ENCODE results near the gene TESK1. TPM values are rescaled to one million over a fixed set of nuclear protein-coding genes. Genes with fewer than 3 reads are reported as not detected.

TESK1 gene
- total and polyA plus RNA-seq, 2 donors (not counting 1 experiment from before 2014, with no cell fraction given): 43.8 to 94.1 TPM

DNA sequence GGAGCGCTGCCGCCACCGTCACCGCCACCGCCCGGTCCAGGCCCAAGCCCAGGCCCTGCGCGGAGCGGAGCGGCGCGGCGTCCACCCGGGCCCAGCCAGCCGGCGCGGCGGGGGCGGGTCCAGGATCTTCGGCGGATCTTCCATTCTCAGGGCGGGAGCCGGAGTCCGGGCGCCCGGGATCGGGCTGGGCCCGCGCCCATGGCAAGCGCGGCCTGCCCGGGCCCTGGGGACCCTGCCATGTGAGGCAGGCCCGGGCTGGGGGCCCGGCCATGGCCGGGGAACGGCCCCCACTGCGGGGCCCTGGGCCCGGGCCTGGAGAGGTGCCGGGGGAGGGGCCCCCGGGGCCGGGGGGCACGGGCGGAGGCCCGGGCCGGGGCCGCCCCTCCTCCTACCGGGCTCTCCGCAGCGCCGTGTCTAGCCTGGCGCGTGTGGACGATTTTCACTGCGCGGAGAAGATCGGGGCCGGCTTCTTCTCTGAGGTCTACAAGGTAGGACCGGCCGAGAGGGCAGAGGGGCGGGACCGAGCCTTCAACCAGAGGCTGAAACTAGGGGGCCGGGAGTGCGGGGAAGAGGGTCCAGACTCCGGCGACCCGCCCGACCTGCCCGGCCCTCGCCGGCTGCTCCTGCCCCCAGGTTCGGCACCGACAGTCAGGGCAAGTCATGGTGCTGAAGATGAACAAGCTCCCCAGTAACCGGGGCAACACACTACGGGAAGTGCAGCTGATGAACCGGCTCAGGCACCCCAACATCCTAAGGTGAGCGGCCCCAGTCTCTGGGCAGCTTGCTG, 482 bp downstream of the TESK1 start:
- H3K4me3 ChIP-seq (ENCODE audit: control extremely low read depth in 1 of 5, extremely low read depth in 1 of 5, insufficient read depth in 1 of 5, low read depth in 2 of 5, low read length in 4 of 5): peak overlapping the region; percentile 13 to 84 (median 65)
- DNase-seq (peak; percentile 68), ATAC-seq (ENCODE audit: low read depth) (peak; percentile 1)
- no peaks in the 10 kb centered on the region for H3K9me3 ChIP-seq (ENCODE audit: control extremely low read depth in 1 of 3, control insufficient read depth in 2 of 3, insufficient read depth in 1 of 3, low read length in 2 of 3)
- peak overlapping the region; percentile 76 for H3K9ac ChIP-seq (ENCODE audit: low read length)
- peak overlapping the region; percentile 85 for H3K4me3 Mint-ChIP-seq
- H3K27me3 ChIP-seq (replicated peaks in 1 of 4; ENCODE audit: control extremely low read depth in 1 of 4, control insufficient read depth in 3 of 4, insufficient read depth in 4 of 4, low read length in 3 of 4): no peaks in the 10 kb centered on the region
- TF ChIP-seq EZH2 (IDR thresholded peaks at IDR 0.05; ENCODE audit: borderline replicate concordance, insufficient read depth, low read depth, low read length, poor library complexity, severe bottlenecking) (no peak), CTCF (IDR thresholded peaks at IDR 0.05) (no peak)
- ChIA-PET POLR2A (interaction anchor here (0.6 to 3.6 kb wide), 7 partner anchors 13 to 209 kb away, joined by 3 to 30 read pairs (median 11); partner anchors contain the start of genes CCDC107, CD72, CREB3 and HINT2), CTCF (interaction anchor here (0.9 to 3.5 kb wide), 5 partner anchors 12 to 183 kb away, joined by 3 to 49 read pairs (median 17); partner anchors contain the start of genes CCDC107, CD72 and RMRP)
- peaks cover 21 to 50% of the 10 kb centered on the region in 2 donors for H3K4me1 ChIP-seq (ENCODE audit: control insufficient read depth in 2 of 2, insufficient read depth in 2 of 2, low read length in 2 of 2)
- H3K27ac Mint-ChIP-seq: peak overlapping the region; percentile 82
- peaks cover 11 to 36% of the 10 kb centered on the region in 2 experiments for H3K36me3 ChIP-seq (replicated peaks in 1 of 2; ENCODE audit: control extremely low read depth in 1 of 2, control insufficient read depth in 1 of 2, extremely low read depth in 1 of 2, insufficient read depth in 2 of 2, low read length in 1 of 2)
- intact Hi-C loops (cut with micrococcal nuclease): no loop called here
- H3K9me3 Mint-ChIP-seq (ENCODE audit: insufficient read depth): no peaks in the 10 kb centered on the region
- peak overlapping the region; percentile 96 for H3K4me2 ChIP-seq (replicated peaks; ENCODE audit: low read depth, low read length, poor library complexity, severe bottlenecking)
- peaks cover 44% of the 10 kb centered on the region for H4K20me1 ChIP-seq (ENCODE audit: control insufficient read depth, insufficient read depth, low read length, poor library complexity, severe bottlenecking)
- no peaks in the 10 kb centered on the region for H3K27me3 Mint-ChIP-seq
- peak overlapping the region; percentile 53 to 73 for H3K27ac ChIP-seq (ENCODE audit: low read length in 2 of 2)
- under 1% methylated on average over 74 of the region's 76 CpGs for WGBS (ENCODE audit: insufficient coverage)
- H3K79me2 ChIP-seq (ENCODE audit: control insufficient read depth, insufficient read depth, low read length): peaks cover 19% of the 10 kb centered on the region
- H2AFZ ChIP-seq (ENCODE audit: insufficient read depth, low read depth, low read length, poor library complexity, severe bottlenecking): peak overlapping the region; percentile 70
- H3K4me1 Mint-ChIP-seq: peaks cover 34% of the 10 kb centered on the region

GRCh38 chr9:35606138-35606504, 1.1 kb downstream of the TESK1 start:
- H3K4me2 ChIP-seq (replicated peaks; ENCODE audit: low read depth, low read length, poor library complexity, severe bottlenecking): peak overlapping the region; percentile 96
- H3K4me3 ChIP-seq (ENCODE audit: control extremely low read depth in 1 of 5, extremely low read depth in 1 of 5, insufficient read depth in 1 of 5, low read depth in 2 of 5, low read length in 4 of 5): peak overlapping the region; percentile 13 to 84 (median 65)
- Mint-ChIP-seq H3K4me3 (peak overlapping the region; percentile 85), H3K4me1 (peaks cover 37% of the 10 kb centered on the region), H3K27me3 (no peaks in the 10 kb centered on the region), H3K27ac (peak overlapping the region; percentile 82), H3K9me3 (ENCODE audit: insufficient read depth) (no peaks in the 10 kb centered on the region)
- intact Hi-C loops (cut with micrococcal nuclease): no loop called here
- DNase-seq (no peak), ATAC-seq (ENCODE audit: low read depth) (no peak)
- H2AFZ ChIP-seq (ENCODE audit: insufficient read depth, low read depth, low read length, poor library complexity, severe bottlenecking): no peak overlapping the region
- H3K9ac ChIP-seq (ENCODE audit: low read length): peak overlapping the region; percentile 76
- peaks cover 24% of the 10 kb centered on the region for H3K79me2 ChIP-seq (ENCODE audit: control insufficient read depth, insufficient read depth, low read length)
- no peaks in the 10 kb centered on the region for H3K27me3 ChIP-seq (replicated peaks in 1 of 4; ENCODE audit: control extremely low read depth in 1 of 4, control insufficient read depth in 3 of 4, insufficient read depth in 4 of 4, low read length in 3 of 4)
- TF ChIP-seq CTCF (IDR thresholded peaks at IDR 0.05) (no peak), EZH2 (IDR thresholded peaks at IDR 0.05; ENCODE audit: borderline replicate concordance, insufficient read depth, low read depth, low read length, poor library complexity, severe bottlenecking) (no peak)
- peaks cover 13 to 38% of the 10 kb centered on the region in 2 experiments for H3K36me3 ChIP-seq (replicated peaks in 1 of 2; ENCODE audit: control extremely low read depth in 1 of 2, control insufficient read depth in 1 of 2, extremely low read depth in 1 of 2, insufficient read depth in 2 of 2, low read length in 1 of 2)
- H3K9me3 ChIP-seq (ENCODE audit: control extremely low read depth in 1 of 3, control insufficient read depth in 2 of 3, insufficient read depth in 1 of 3, low read length in 2 of 3): no peaks in the 10 kb centered on the region
- peaks cover 50% of the 10 kb centered on the region for H4K20me1 ChIP-seq (ENCODE audit: control insufficient read depth, insufficient read depth, low read length, poor library complexity, severe bottlenecking)
- peaks cover 24 to 56% of the 10 kb centered on the region in 2 donors for H3K4me1 ChIP-seq (ENCODE audit: control insufficient read depth in 2 of 2, insufficient read depth in 2 of 2, low read length in 2 of 2)
- ChIA-PET CTCF (interaction anchor here (1.2 to 3.5 kb wide), 3 partner anchors 12 to 182 kb away, joined by 3 to 49 read pairs (median 17); partner anchors contain the start of genes CCDC107, CD72 and RMRP), POLR2A (interaction anchor here (0.6 to 3.6 kb wide), 5 partner anchors 12 to 208 kb away, joined by 3 to 30 read pairs (median 11); partner anchors contain the start of genes CCDC107, CD72, CREB3 and HINT2)
- WGBS (ENCODE audit: insufficient coverage): no CpG with 5 or more reads among the region's 5 CpGs
- H3K27ac ChIP-seq (ENCODE audit: low read length in 2 of 2): peak overlapping the region; percentile 53 to 73

Measured in B cell (primary cell).